GM19395 (cell line): ENCODE results near the gene WNT10A.
"Not testable (repeated sequence)": the region's sequence is repeated elsewhere in the genome, so short reads cannot be mapped to it uniquely, and the experiment has no call there.

Source experiments
- ATAC-seq: cut with Tn5 transposase; IDR thresholded peaks from one replicate; pipeline ENCODE4 v1.9.1; 2021; ENCODE audit warnings: mild to moderate bottlenecking, moderate library complexity; ENCODE audit not compliant: unreplicated experiment

WNT10A gene

GRCh38 chr2:218880102-218880858 lies at the start of gene WNT10A:
Gene WNT10A, plus strand, starts transcription at chr2:218880852. Its CDS starts 144 bp downstream, at chr2:218880996.
- peak; percentile 68 for ATAC-seq

GRCh38 chr2:218831378-218831990 lies 49.2 kb upstream of the WNT10A start, which contains the start of gene PRKAG3:
Gene PRKAG3, minus strand, starts transcription at chr2:218831803.
- ATAC-seq, result no peak

- no peak for ATAC-seq
Observed at GRCh38 chr2:218832081-218832480, 48.6 kb upstream of the WNT10A start.

GRCh38 chr2:218832520-218832919 lies 48.1 kb upstream of the WNT10A start:
- ATAC-seq, result no peak

GRCh38 chr2:218833023-218833609 lies 47.5 kb upstream of the WNT10A start:
- no peak for ATAC-seq

- ATAC-seq, result no peak
Observed at GRCh38 chr2:218834685-218835084, 46.0 kb upstream of the WNT10A start.

- no peak for ATAC-seq
Observed at GRCh38 chr2:218837495-218837894, 43.2 kb upstream of the WNT10A start.

- no peak for ATAC-seq
Observed at GRCh38 chr2:218839430-218839829, 41.2 kb upstream of the WNT10A start.

GRCh38 chr2:218839888-218840287 lies 40.8 kb upstream of the WNT10A start:
- no peak for ATAC-seq

- ATAC-seq, result not testable (repeated sequence)
Observed at GRCh38 chr2:218844334-218844733, 36.3 kb upstream of the WNT10A start.

- not testable (repeated sequence) for ATAC-seq
Observed at GRCh38 chr2:218846963-218847362, 33.7 kb upstream of the WNT10A start.

- ATAC-seq, result no peak
Observed at GRCh38 chr2:218849721-218850120, 30.9 kb upstream of the WNT10A start.

GRCh38 chr2:218850796-218851195 lies 29.9 kb upstream of the WNT10A start:
- ATAC-seq, result no peak

GRCh38 chr2:218851286-218851685 lies 29.4 kb upstream of the WNT10A start:
- ATAC-seq, result no peak

- no peak for ATAC-seq
Observed at GRCh38 chr2:218852911-218853667, 27.6 kb upstream of the WNT10A start.

- ATAC-seq, result no peak
Observed at GRCh38 chr2:218853766-218854165, 26.9 kb upstream of the WNT10A start.

- no peak for ATAC-seq
Observed at GRCh38 chr2:218854860-218855259, 25.8 kb upstream of the WNT10A start.

GRCh38 chr2:218855305-218856166 lies 25.1 kb upstream of the WNT10A start:
- no peak for ATAC-seq

- no peak for ATAC-seq
Observed at GRCh38 chr2:218856167-218856895, 24.3 kb upstream of the WNT10A start.

GRCh38 chr2:218856896-218857243 lies 23.8 kb upstream of the WNT10A start:
- ATAC-seq, result no peak
